Measurements from ENCODE around the gene FNDC3A. TPM values are rescaled to one million over a fixed set of nuclear protein-coding genes. Genes with fewer than 3 reads are reported as not detected.

Gene FNDC3A
- total RNA-seq, 1 experiment from 2014 or later, result 61.4 TPM

DNA sequence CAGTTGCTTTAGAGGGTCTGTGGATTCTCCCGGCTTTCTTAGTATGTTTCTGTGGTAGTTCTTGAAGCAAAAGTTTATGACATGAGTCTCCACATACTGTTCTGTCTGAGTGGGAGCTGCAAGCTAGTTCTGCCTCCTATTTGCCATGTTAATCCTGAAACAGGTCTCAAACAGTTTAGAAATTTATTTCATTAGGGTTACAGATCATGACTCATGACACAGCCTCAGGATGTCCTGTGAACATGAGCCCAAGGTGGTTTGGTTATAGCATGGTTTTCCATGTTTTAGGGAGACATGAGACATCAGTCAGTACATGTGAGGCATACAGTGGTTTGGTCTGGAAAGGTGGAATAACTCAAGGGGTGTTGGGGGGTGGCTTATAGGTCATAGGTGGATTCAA is 77.5 kb downstream of the FNDC3A start:
- intact Hi-C loops (cut with micrococcal nuclease), result loop anchor here (5.0 kb wide), 1 partner anchor 76 kb away; the partner anchor contains the start of gene FNDC3A
- Mint-ChIP-seq H3K4me1 (ENCODE audit: insufficient read depth, unreplicated experiment) (peaks cover 20% of the 10 kb centered on the region), H3K9me3 (ENCODE audit: unreplicated experiment) (no peaks in the 10 kb centered on the region), H3K27me3 (ENCODE audit: insufficient read depth, unreplicated experiment) (no peaks in the 10 kb centered on the region), H3K36me3 (ENCODE audit: insufficient read depth, unreplicated experiment) (no peaks in the 10 kb centered on the region), H3K27ac (ENCODE audit: low read depth, unreplicated experiment) (no peak overlapping the region), H3K4me3 (ENCODE audit: unreplicated experiment) (no peak overlapping the region)
- TF ChIP-seq, protein P1, sequence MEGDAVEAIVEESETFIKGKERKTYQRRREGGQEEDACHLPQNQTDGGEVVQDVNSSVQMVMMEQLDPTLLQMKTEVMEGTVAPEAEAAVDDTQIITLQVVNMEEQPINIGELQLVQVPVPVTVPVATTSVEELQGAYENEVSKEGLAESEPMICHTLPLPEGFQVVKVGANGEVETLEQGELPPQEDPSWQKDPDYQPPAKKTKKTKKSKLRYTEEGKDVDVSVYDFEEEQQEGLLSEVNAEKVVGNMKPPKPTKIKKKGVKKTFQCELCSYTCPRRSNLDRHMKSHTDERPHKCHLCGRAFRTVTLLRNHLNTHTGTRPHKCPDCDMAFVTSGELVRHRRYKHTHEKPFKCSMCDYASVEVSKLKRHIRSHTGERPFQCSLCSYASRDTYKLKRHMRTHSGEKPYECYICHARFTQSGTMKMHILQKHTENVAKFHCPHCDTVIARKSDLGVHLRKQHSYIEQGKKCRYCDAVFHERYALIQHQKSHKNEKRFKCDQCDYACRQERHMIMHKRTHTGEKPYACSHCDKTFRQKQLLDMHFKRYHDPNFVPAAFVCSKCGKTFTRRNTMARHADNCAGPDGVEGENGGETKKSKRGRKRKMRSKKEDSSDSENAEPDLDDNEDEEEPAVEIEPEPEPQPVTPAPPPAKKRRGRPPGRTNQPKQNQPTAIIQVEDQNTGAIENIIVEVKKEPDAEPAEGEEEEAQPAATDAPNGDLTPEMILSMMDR (IDR thresholded peaks at IDR 0.05; ENCODE audit: unreplicated experiment), result no peak
- peak; percentile 49 for DNase-seq (ENCODE audit: unreplicated experiment)
- ChIA-PET POLR2A (interaction anchor here (0.7 to 1.8 kb wide), 6 partner anchors 10 to 77 kb away, joined by 3 to 8 read pairs (median 4); no protein-coding TSS in a partner anchor), CTCF (no interaction called here)
- BruUV-seq (replicated peaks), result no TSS peak

DNA sequence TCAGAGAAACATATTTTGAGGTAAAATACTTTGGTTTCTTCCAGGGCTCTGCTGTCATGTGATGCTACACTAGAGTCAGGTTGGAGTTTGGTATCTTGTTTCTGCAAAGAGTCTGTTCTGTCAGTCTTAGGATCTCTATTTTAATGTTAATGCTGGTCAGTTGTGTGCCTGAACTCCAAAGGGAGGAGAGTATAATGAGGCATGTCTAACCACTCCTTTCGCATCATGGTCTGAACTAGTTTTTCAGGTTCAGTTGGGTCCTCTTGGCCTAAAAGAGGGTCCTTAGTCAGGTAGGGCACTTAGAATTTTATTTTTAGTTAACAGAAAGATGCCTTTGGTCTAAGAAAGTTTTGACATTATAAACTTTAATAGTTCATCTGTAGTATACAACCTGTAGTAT is 78.2 kb downstream of the FNDC3A start:
- Mint-ChIP-seq H3K27ac (ENCODE audit: low read depth, unreplicated experiment) (no peak overlapping the region), H3K27me3 (ENCODE audit: insufficient read depth, unreplicated experiment) (no peaks in the 10 kb centered on the region), H3K36me3 (ENCODE audit: insufficient read depth, unreplicated experiment) (peaks cover 2% of the 10 kb centered on the region), H3K4me3 (ENCODE audit: unreplicated experiment) (no peak overlapping the region), H3K9me3 (ENCODE audit: unreplicated experiment) (no peaks in the 10 kb centered on the region), H3K4me1 (ENCODE audit: insufficient read depth, unreplicated experiment) (peaks cover 20% of the 10 kb centered on the region)
- DNase-seq (ENCODE audit: unreplicated experiment), result no peak
- ChIA-PET CTCF (no interaction called here), POLR2A (interaction anchor here (1.1 to 1.8 kb wide), 3 partner anchors 9 to 78 kb away, joined by 3 to 8 read pairs (median 4); no protein-coding TSS in a partner anchor)
- intact Hi-C loops (cut with micrococcal nuclease), result loop anchor here (5.0 kb wide), 1 partner anchor 77 kb away; the partner anchor contains the start of gene FNDC3A
- TF ChIP-seq, protein P1 (IDR thresholded peaks at IDR 0.05; ENCODE audit: unreplicated experiment), result no peak
- BruUV-seq (replicated peaks), result no TSS peak

DNA sequence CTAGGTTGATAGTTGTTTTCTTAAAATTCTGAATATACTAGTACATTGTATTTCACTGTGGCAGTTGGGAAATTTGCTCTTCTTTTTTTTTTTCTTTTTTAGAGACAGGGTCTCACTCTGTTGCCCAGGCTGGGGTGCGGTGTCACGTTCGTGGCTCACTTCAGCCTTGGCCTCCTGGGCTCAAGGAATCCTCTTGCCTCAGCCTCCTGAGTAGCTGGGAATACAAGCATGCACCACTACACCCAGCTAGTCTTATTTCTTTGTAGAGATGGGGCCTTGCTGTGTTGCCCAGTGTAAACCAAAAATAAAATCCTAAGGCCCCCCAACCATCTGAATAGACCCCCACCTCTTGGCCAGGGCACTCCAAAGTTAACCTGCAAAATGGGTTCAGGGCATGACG is 79.3 kb downstream of the FNDC3A start:
- Mint-ChIP-seq H3K36me3 (ENCODE audit: insufficient read depth, unreplicated experiment) (peaks cover 7% of the 10 kb centered on the region), H3K9me3 (ENCODE audit: unreplicated experiment) (no peaks in the 10 kb centered on the region), H3K27ac (ENCODE audit: low read depth, unreplicated experiment) (no peak overlapping the region), H3K4me1 (ENCODE audit: insufficient read depth, unreplicated experiment) (peaks cover 20% of the 10 kb centered on the region), H3K27me3 (ENCODE audit: insufficient read depth, unreplicated experiment) (no peaks in the 10 kb centered on the region), H3K4me3 (ENCODE audit: unreplicated experiment) (no peak overlapping the region)
- intact Hi-C loops (cut with micrococcal nuclease), result no loop called here
- BruUV-seq (replicated peaks), result no TSS peak
- no peak for DNase-seq (ENCODE audit: unreplicated experiment)
- TF ChIP-seq, protein P1 (IDR thresholded peaks at IDR 0.05; ENCODE audit: unreplicated experiment), result no peak
- ChIA-PET CTCF (no interaction called here), POLR2A (interaction anchor here (0.6 kb wide), 1 partner anchor 18 kb away, joined by 5 read pairs; no protein-coding TSS in a partner anchor)

DNA sequence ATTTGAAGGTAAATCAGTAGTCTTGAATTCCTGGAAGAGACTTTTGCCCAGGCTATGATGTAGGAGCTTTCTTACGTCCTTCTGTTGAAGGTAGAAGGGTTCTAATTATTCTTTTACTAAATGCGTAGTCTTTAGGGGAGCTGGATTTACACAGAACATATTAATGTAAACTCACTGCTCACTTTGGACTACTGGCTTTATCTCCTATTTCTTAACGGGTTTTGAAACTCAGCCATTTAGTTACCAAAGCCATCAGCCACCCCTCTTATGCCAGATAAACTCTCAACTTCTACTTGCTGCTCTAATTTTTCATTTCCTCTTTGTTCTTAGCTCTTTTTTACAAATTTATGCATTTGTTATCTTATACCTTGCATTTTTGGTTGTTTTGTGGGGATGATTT is 81.5 kb downstream of the FNDC3A start:
- Mint-ChIP-seq H3K4me1 (ENCODE audit: insufficient read depth, unreplicated experiment) (peaks cover 30% of the 10 kb centered on the region), H3K4me3 (ENCODE audit: unreplicated experiment) (no peak overlapping the region), H3K36me3 (ENCODE audit: insufficient read depth, unreplicated experiment) (peaks cover 7% of the 10 kb centered on the region), H3K27ac (ENCODE audit: low read depth, unreplicated experiment) (no peak overlapping the region), H3K9me3 (ENCODE audit: unreplicated experiment) (no peaks in the 10 kb centered on the region), H3K27me3 (ENCODE audit: insufficient read depth, unreplicated experiment) (no peaks in the 10 kb centered on the region)
- BruUV-seq (replicated peaks), result no TSS peak
- DNase-seq (ENCODE audit: unreplicated experiment), result no peak
- intact Hi-C loops (cut with micrococcal nuclease), result no loop called here
- POLR2A ChIA-PET, result interaction anchor here (0.6 to 1.2 kb wide), 2 partner anchors 53 to 79 kb away, joined by 3 to 9 read pairs; no protein-coding TSS in a partner anchor
- CTCF ChIA-PET, result no interaction called here
- TF ChIP-seq, protein P1 (IDR thresholded peaks at IDR 0.05; ENCODE audit: unreplicated experiment), result no peak
